COR-L47 (cell line): ENCODE measurements around the gene ALKBH2.
A peak's percentile ranks its signal among the peaks of the same experiment; 100 is the strongest.

ENCODE experiments used
- DNase-seq: peaks from one replicate; lab custom pipeline; 2025; lab: John Stamatoyannopoulos, UW

ALKBH2 gene

DNA sequence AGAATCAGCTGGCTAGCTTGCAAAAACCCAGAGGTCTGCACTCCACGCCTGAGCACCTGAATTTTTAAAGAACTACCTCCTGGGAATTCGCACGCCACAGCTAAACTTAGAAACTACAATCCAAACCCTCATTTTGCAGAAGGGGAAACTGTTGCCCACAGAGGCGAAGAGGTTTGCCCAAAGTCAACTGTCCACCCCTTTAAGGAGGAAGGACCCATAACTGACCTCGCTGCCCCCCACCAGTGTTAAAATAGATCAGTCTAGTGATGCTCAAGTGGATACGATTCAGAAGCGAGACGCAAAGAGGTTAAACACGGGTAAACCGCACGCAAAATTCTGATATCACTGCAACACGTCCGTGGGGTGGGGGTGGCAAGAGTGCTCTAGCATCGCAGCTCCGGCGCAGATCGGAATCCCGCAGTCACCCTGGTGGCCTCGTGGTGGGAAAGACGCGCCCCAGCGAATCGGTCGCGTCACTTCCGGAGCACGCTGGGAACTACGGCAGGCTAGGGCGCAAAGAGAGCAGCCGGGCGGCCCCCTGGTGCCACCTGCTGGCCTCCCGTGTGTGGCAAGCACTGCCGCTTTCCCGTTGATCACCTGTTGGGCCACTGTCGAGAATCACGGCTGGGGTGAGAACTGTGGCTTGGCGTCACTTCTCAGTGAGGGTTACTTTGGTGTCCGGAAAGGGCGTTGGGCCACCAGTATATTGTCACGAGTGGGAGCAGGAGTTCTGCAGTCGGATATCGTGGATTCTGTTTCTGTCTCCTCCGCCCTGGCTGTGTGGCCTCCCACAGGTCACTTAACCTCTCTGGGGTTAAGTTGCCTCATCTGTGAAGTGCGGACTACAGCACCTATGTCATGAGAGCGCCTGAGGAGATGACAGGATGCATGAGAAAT is at the start of gene ALKBH2:
Gene ALKBH2 (minus strand): TSS at position 451 of the 897 bp plus-strand sequence. CDS start 686 bp downstream, outside the sequence.
- peak; percentile 95 for DNase-seq

DNA sequence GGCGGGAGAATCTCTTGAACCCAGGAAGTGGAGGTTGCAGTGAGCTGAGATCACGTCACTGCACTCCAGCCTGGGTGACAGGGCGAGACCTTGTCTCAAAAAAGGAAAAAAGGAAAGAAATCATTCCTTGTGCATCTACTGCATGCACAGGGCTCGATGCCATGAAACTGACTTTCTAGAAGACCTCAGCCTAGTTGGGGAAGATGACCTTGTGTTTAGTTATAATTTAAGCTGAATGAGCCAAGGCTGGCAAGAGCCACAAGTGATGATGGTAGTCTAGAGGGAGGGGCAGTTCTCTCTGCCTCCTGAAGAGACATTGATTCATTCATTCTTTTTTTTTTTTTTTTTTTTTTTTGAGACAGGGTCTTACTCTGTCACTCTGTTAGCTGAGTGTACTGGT is 47.3 kb upstream of the ALKBH2 start:
- no peak for DNase-seq

DNA sequence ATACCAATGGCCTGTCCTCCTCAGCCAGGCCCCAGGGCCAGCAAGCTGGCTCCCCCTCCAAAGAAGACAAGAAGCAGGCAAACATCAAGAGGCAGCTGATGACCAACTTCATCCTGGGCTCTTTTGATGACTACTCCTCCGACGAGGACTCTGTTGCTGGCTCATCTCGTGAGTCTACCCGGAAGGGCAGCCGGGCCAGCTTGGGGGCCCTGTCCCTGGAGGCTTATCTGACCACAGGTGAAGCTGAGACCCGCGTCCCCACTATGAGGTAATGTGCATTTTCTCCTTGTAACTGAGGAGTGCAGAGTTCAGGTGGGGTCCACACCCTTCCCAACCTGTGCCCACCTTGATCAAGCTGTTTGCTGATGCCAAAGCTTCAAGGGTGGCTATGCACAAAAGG is 46.5 kb upstream of the ALKBH2 start:
- DNase-seq, result no peak

DNA sequence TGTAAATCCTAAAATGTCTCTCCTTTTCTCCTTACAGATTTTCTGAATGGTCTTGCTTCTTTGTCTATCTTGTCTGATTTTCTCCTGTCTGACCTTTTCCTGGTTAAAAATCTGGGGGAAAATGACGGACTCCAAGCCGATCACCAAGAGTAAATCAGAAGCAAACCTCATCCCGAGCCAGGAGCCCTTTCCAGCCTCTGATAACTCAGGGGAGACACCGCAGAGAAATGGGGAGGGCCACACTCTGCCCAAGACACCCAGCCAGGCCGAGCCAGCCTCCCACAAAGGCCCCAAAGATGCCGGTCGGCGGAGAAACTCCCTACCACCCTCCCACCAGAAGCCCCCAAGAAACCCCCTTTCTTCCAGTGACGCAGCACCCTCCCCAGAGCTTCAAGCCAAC is 46.1 kb upstream of the ALKBH2 start:
- DNase-seq, result no peak

DNA sequence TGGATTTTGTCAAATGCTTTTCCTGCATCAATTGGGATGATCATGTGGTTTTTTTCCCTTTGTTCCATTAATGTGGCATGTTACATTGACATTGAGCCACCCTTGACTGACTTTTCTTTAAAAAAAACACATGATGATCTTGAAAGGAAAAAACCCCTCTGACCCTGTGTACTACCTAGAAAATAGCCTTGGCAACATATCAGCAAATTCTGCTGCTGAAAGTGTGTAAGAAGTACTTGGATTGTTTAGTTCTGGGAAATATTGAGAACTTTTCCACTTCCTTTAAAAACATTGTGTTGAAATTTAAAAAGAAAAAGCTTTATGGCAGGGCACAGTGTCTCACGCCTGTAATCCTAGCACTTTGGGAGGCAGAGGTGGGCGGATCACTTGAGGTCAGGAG is 43.8 kb upstream of the ALKBH2 start:
- no peak for DNase-seq

DNA sequence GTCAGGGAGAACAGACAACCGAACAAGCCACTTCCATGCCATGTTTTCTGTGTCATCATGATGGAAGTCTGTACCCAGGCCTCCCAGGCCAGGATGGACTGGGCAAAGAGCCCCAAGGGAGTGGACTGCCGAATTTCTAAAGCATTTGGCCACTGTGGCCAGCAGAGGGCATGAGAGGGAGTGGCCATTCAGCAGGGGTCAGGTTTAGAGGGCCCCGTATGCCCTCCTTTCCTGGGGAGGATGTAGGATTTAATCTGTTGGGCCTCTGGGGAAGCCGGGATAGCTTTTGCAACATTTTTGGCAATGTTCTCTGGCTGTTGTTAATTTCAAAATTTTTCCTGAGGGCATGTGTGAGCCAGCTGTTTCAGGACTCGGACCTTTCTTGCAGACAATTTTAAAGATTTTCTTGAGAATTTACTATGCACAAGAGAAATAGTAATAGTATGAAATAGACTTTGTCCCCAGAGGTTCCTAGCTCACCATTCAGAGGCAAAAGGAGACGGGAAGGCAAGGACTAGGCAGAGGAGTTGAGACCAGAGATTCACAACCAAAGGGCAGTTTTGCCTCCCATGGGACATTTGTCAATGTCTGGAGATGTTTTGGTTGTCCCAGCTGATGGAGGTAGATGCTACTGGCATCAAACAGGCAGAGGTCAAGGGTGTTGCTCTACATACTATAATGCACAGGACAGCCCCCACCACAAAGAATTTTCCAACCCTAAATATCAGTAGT is 41.1 kb upstream of the ALKBH2 start:
- no peak for DNase-seq

DNA sequence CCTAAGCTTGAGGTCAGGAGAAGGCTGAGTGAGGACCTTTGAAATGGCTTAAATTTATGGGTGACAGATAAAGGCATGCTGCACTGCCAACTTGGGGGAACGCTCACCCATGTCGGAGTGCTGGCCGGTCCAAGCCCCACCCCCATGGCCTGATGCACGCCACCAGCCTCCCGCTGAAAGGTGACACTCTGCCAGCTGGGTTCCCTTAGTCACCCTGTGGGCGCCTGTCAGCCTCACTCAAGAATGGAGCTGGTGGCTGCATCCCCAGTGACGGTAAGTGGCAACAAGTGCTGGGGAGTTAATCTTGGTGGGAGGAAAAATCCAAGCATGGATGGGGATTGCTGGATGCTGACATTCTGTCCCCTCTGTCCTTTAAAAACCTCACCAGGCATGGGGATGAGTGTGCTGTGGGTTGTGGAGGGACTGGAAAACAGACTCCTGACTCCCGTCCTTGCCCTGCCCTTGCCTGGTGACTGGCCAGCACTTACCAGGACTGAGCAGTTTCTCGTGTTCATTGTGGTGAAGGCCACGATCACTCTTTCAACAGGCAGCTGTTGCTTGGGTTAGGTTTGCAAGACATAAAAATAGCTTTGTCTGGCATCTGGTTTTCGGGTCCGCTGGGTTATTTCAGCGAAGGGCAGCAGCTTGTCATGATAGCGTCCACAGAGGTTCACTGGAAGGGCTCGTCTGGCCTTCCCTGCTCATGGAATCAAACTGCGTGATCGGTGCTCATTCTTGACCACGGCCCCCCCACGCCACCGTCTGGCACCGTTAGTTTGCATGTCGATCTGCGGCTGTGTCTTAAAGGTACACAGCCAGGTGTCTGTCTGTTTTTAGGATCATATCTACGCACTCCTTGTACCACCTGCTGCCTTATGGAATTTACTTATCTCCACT is 38.1 kb upstream of the ALKBH2 start:
- no peak for DNase-seq

DNA sequence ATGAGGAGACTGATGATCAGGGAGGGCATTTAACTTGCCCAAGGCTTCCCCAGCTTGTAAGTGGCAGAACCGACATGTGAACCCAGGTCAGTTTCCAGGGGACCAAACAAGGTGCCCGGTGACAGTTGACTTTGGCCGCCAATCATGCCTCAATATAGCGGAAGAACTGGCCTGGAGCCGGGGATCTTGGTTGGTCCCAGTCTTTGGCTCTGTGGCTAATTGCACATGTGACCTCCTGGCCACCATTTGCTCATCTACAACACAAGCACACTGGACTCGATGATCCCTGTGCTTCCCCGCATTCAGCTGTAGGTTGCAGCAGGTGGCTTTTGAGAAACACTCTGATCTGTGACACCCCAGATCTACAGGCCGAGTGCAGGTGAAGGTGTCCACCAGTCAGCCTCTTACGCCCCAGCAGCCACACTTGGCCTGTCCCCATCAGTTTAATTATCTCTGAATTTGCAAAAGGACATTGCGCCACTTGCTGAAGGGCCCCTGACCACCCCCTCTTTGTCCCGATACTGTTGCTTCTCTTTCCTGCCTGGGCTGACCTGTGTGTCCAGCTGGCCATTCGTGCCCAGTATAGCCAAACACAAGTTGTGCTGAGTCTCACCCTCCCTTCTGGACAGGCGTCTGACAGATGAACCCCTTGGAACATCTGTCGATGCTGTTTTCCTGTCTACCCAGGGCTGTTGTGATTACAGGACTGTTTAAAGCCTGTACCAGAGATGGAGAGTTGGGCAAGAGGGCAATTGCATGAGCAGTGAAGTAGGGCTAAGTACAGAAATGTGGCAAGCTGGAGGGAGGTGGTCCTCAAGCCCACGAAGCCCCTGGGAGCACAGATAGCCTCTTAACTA is 37.3 kb upstream of the ALKBH2 start:
- no peak for DNase-seq

DNA sequence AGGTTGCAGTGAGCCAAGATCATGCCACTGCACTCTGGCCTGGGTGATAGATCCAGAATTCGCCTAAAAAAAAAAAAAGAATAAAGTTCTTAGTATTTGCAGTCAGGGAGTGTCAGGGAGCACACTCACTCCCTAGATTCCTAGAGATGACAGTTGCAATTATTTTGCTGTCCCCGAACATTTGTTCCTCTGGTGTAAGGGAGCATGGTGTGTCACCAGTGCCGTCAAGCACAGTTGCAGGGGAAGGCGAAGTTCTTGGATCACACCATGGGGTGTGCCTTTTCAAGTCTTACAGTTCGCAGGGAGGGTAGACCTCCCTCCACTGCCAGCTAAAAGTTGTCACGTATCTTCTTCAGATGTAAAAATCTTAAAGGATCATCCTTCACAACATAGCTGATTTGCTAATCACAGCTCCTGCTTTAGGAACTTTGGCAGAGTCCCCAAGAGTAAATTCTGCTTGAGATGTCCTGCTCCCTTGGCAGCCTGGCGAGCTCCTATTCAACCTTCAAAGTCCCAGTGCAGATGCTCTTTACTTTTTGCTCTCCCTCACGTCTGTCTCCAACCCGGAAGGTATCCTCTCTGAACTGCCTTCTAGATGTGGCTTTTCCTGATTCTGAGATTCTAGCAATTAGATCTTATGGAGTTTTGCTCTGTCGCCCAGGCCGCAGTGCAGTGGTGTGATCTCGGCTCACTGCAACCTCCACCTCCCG is 34.4 kb upstream of the ALKBH2 start:
- DNase-seq, result no peak

DNA sequence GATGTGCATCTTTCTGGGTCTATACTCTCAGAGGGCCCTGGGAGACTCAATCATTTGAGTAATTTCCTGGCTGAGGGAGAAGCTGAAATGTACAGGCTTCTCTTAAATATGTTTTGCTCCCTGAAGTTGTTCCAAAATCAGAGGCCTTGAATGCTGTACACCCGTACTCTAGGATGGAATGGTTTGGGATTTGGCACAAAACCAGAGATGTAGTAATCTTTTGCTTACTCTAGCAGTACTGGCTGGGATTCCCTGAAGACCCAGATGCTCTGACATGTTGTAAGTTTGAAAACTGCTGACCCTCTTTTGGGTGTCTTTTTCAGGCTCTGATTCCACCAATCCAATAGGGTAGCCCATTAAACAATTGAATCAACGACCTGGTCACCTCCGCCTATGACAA is 33.5 kb upstream of the ALKBH2 start:
- DNase-seq, result no peak

DNA sequence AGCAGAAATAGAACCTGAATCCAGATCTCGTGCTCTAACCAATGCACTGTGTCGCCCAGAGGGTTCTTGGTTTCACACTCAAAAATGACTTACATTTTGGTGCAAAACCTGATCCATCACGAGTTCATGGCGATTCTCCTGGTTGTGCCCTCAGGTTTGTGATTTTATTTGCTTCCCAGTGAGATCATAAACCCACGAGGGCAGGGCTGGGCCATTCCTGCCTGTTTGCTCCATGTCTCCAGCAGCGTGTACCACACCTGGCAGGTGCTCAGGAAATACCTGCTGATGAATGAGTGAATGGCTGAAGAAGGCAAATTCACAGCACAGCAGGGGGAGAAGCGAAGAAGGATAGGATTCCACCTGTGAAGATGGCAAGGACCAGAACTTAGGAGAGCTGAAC is 32.5 kb upstream of the ALKBH2 start:
- no peak for DNase-seq

DNA sequence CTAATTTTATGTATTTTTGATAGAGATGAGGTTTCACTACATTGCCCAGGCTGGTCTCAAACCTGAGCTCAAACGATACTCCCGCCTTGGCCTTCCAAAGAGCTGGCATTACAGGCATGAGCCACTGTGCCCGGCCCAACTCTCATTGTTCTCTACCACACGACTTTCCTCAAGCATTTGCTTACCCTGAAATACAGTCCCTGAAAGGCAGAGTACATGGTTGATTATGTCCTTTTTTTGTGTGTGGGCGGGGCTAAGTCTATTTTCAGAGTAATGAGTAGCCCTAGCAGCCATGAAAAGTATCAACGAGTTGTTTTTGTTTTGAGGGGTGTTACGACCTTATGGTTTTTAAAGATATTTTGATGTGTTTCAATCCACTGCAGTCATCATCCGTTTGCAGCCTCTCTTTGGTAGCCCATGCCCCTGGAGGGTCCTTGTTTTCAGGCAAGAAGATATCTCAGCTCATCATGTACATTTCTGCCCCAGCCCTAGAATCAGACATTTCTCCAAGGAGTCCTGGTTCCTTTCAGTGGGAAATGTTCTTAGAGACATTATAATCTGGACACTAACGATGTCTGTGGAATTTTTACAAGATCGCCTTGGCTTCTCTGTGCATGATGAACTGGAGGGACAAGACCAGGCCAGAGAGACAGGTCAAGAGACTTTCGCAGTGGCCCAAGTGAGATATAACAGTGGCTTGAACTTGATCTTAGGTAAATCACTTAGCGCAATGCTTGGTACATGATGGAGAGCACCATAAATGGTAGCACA is 31.8 kb upstream of the ALKBH2 start:
- DNase-seq, result no peak

DNA sequence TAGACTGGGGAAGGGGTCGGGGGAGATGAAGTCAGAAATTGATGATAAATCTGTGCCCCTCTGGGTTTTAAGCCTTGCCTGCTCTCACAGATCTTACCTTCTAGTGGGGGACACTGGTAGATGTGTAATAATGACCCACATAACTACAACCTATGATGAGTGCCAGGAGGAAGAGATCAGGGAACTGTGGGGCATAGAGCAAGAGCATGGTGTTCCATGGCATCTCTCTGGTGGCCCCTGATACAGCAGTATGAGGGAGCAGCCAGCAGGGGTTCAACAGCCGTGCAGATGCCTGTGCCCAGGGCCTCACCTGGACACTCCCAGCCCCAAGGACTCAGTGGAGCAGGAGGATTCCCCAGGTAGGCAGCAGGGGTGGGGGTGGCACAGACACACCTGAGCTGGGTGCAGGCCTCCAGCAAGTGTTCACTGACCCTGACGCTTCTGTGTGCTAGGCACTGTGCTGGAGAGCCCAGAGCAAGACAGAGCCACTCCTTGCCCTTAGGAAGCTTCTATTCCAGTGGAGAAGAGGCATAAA is 28.1 kb upstream of the ALKBH2 start:
- no peak for DNase-seq

DNA sequence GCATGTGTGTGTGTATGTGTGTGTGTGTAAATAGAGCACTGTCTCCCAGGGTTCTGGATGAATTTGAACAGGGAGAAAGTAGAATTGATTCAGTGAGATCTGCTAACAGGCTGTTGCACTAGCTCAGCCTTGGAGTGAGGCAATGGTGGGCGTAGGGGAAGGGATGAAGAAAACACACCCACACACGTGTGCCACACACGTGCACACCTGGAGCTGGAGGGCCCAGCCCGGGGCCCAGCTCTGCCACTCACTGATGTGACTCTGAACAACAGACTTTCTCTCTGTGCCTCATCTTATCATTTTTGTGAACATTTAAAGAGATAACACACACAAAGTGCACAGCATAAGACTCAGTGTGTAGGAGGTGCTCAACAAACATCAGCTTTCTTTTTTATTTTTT is 27.3 kb upstream of the ALKBH2 start:
- no peak for DNase-seq

DNA sequence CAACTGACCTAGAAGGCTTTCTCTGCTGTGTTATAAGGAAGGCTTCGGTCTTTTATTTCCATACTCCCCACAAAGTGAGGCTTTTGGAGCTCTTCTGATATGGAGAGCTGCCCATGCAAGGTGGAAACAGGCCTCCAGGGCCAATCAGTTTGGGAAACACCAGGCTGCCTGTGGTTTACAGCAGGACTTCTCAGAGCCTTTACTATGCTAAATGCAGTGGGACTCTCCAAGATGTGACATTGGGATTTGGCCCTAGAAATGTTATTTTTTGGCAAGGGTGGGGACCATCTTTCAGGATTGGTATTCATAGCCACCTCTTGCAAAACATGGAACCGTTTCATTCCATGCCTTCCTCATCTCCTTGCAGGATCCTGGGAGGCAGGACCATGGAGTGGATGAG is 26.8 kb upstream of the ALKBH2 start:
- no peak for DNase-seq

DNA sequence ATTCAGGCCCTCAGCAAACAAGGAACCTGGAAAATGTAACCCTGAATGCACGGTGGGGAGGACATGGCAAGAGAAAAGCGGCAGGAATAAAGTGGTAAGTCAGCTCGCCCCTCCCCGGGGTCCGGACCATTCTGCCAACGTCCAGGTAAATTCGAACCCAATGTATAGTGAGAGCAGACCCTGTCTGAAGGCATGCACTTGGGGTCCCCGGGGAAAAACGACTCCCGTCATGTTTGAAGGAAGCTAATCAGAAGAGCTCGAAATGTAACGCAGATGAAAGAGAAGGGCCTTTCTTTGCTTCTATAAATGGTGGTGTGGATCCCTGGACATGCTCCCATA is 23.3 kb upstream of the ALKBH2 start:
- no peak for DNase-seq

DNA sequence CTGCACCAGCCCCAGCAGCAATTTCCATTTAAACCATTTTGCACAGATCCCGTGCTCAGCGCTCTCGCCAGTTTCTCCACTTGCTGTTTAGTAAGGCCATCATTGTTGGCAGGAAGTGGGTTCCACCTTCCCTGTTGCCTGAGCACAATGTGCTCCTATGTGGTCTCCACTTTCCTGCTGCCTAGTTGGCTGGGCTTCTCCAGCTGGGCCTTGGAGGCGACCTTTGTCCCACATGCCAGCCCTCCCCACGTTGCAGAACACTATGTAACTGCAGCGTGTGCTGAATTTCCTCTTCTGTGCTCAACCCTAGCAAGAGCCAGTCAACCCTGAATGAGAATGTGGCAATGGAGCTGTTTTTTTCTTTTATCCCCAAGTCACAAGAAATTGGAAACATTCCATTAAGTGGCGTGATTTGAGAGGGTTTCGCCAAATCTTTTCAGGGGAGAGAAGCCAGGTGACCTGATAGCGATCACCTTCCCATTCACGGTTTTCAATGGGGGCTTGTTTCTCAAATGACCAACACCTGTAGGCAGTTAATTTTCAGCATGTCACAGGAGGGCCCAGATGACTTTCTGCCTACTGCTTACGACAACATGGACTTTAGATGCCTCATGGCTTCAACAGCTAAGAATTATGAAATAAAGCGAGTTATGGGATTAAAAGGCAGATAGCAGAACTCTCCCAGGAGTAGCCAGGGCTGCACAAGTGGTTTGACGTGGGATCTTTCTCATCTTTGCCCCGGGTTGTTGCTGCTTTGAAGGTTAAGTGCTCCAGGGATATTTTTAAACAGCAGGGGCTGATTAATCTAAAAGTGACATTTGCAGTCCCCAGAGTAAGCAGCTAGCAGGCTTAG is 22.7 kb upstream of the ALKBH2 start, which contains the start of gene ACACB:
Gene ACACB (plus strand): TSS at position 830 of the 853 bp plus-strand sequence. CDS start 22,819 bp downstream, outside the sequence.
- no peak for DNase-seq

DNA sequence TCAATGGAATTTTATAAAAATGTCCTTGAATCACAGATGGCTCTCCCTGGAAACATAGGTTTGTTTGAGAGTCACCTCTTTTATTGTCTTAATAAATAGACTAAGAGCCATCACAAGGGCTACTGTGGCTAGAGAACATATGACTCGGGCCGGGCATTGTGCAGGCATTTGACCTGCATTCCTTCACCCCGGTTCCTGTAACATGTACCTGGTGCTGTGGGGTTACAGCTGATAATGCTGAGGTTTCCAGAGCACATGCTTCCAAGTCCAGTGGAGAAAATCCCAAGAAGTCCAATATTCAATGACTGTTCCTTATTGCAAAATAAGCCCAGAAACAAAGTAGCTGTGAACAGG is 22.1 kb upstream of the ALKBH2 start:
- DNase-seq, result no peak

DNA sequence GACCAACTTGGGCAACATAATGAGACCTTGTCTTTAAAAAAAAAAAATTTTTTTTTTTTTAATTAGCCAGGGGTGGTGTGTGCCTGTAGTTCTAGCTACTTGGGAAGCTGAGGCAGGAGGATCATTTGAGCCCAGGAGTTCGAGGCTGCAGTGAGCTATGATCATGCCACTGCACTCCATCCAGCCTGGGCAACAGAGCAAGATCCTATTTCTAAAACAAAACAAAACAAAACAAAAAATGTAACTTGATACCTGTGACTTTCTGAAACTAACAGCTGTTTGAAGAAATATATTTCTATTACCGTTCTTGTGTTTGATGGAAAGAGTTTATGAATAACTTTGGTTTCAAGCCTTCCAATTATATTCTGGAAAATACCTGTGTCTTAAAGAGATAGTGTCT is 21.4 kb upstream of the ALKBH2 start:
- no peak for DNase-seq
